COLO829 (cell line): ENCODE data around the gene ACACB.

ENCODE experiments used
- DNase-seq: peaks from one replicate; pipeline ENCODE4 v3.0.0; 2012; ENCODE audit warnings: low spot score

The ACACB gene

DNA sequence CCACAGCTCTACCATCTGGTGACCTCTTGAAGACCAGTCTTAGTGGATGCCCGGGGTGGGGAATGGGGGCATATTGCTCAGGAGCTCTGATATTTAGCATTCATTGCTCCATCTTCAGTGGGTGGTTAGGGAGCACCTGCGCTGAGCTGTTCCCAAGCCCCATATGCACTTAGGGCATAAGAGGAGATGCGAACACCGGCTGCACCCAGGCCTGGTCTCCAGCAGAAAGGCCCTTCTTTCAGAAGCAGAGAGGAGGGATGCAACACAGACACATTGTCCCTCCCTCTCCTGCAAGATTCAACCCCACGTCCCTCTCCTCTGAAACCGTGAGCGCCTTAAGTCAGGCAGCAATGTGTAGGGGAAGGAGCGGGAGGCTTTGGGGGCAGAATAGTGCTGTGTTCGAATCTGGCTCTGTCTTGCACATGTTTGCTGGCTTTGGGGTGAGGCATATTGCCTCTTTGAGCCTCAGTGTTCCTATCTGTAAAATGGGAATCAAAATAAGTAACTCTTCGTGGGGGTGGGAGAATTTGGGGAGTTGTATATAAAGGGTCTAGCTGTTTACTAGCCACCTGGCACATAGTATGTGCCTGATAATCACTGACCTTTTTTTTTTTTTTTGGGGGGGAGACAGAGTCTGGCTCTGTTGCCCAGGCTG is 105.0 kb downstream of the ACACB start:
- no peak for DNase-seq

DNA sequence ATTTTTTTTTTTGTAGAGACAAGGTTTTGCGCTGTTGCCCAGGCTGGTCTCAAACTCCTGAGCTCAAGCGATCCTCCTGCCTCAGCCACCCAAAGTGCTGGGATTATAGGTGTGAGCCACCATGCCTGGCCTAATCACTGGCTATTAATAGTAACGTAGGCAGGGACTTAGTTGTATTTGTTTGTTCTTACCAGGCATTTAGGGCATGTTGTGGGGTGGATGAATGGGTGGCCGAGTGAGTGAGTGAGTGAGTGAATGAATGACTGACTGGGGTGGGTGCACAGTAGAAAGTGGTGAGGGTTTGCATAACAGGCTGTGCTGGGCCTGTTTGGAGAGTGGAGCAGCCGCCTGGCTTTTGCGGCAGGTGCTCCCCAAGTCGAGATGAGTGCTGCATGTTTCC is 105.7 kb downstream of the ACACB start:
- no peak for DNase-seq

DNA sequence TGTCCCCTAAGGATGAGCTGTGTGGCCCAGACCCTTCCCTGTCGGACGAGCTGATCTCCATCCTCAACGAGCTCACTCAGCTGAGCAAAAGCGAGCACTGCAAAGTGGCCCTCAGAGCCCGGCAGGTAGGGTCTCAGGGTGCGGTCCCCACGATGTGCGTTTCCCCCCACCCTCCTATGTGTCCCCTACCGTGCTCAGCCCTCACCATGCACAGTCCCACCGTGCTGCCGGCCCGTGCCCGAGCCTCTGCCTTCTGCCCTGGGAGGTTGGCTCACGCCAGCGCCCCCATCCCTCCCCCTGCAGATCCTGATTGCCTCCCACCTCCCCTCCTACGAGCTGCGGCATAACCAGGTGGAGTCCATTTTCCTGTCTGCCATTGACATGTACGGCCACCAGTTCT is 106.1 kb downstream of the ACACB start:
- no peak for DNase-seq

DNA sequence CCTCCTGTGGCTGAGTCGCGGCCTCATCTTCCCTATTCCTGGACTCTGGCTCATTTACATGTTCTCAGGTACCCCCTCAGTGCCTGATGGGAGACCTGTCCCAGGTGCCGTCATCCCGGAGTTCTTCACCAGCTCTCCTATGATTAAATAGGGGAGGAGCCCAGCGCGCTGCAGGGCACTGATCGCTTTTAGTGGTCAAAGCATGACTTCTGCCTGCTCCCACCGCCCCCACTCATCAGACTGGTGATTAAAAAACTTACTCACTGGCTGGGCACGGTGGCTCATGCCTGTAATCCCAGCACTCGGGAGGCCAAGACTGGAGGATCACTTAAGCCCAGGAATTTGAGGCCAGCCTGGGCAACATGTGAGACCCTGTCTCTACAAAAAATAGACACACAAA is 106.8 kb downstream of the ACACB start:
- DNase-seq, result no peak

DNA sequence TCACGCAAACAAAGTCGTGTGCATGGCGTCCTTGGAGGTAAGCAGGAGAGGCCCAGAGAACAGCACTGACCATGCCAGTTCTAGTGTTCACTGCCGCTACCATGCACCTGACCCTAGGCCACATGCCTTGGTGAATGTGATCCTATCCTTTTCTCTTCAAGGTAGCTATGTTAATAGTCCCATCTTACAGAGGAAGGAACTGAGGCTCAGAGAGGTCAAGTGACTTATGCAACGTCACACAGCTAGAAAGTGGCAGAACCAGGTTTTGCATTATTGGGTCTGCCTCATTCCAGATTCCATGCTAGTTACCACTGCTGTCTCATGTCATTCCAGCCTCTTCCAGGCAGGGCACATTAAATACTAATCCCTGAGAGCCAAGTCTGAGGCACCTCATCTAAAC is 107.5 kb downstream of the ACACB start:
- no peak for DNase-seq

DNA sequence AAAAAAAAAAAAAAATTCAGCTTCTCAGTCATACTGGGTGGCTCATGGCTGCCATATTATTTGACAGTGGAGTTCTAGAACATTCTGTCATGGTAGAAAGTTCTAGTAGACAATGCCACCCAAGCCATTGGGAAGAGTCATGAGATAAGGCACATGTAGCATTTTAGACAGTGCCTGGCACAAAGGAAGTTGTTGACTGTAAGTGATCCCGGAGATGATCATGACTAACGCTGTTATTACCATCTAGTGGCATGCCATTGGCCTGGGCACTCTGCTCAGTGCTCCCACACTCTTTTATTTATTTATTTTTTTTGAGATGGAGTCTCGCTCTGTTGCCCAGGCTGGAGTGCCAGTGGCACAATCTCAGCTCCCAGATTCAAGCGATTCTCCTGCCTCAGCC is 112.3 kb downstream of the ACACB start:
- DNase-seq, result no peak

DNA sequence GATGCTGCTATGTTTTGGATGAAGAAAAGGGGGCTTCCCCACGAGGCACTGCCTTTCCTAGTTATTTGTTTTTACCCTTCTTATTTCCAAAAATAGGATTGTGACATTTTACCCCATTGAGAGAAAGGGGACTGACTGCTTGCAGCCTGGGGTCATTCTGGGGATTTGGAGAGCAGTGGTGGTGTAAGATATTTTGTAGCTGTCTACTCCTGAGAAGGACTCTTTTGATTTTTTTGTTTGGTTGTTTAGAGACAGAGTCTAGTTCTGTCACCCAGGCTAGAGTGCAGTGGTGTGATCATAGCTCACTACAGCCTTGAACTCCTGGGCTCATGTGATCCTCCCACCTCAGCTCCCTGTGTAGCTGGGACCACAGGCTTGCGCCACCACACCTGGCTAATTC is 113.8 kb downstream of the ACACB start:
- DNase-seq, result no peak

DNA sequence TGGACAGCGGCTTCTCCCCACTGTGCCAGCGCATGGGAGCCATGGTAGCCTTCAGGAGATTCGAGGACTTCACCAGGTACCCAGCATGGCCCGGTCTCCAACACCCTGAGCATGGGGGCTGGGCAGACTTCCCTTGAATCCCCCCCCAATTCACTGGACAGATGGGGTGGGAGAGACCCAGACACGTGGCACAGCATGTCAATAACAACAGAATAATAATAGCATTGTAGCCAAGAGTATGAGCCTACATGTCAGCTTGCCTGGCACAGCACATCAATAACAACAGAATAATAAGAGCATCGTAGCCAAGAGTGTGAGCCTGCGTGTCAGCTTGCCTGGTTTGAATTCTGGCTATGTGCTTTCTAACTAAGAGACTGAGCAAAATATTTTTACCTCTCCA is 116.3 kb downstream of the ACACB start:
- DNase-seq, result no peak

DNA sequence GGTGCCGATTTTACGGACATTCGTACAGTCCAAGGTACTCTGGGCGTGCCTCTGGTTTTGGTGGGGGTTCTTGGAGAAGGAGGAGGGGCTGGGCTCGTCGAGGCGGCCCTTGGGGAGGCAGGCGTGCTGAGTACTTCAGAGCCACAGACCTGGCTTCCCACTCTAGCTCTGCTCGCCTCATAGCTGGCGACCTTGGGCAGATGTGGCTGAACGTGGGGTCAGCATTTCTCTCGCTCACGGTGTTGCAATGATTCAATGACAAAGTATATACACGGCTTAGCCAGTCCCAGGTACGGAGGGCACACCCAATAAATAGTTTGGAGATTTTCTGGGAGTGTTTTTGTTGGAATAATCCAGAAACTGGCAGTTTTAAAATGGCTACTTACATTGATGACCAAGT is 117.6 kb downstream of the ACACB start:
- no peak for DNase-seq

DNA sequence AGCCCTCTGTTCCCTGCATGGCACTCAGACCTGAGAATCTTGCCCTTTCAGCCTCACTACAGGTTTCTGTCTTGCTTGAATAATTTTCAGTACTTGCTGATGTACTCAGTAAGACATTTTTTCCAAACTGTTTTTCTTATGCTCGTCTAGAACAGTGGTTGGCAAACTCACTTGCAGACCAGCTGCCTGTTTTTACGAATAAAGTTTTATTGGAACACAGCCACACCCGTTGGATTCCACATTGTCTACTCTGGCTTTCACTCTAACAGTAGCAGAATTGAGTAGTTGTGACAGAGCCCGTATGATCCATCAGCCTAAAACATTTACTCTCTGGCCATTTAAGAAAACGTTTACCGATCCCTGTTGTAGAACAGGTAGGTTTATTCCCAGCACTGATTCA is 119.9 kb downstream of the ACACB start:
- no peak for DNase-seq

DNA sequence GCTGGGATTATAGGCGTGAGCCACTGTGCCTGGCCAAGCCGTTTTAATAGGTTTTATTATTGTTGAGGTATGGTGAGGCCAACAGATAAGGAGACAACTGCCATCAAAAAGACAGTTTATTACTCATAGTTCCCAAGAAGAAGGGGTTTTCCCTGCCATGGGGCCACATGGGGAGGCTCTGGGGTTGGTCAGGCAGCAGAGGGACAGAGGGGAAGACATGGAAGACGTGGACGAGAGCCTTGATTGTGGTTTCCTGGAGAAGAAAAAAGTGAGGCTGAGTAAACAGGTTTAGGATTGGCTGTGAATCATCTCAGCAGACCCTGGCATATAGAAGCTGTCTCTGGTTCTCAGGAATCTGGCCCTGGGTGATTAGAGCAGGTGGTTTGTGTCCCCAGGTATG is 122.8 kb downstream of the ACACB start:
- no peak for DNase-seq

DNA sequence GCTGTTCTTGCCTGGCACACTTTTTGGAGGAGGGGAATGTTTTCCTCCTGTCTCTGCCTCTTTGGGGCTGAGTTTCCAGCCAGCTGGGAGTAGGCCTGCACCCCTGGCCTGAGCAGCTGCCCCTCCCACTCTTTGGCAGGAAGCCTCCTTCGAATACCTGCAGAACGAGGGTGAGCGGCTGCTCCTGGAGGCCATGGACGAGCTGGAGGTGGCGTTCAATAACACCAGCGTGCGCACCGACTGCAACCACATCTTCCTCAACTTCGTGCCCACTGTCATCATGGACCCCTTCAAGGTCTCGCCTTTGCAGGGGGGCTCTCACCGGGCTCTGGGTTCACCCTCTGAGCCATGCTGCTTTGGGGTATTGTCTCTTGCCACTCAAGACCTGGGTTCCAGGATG is 123.3 kb downstream of the ACACB start:
- DNase-seq, result no peak

DNA sequence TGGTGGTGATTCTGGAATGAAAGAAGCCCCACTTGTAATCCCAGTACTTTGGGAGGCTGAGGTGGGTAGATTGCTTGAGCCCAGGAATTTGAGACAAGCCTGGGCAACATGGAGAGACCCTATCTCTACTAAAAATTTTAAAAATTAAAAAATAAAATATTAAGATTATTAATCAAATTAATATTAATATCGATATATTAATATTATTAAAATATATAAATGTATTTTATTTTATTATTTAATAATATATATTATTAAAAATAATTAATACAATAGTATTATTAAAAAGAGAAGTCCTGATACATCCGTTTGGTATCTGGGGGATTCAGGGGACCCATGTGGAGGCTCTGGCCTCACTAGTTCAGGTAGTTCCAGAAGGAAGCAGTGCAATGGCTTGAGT is 124.0 kb downstream of the ACACB start:
- DNase-seq, result no peak

DNA sequence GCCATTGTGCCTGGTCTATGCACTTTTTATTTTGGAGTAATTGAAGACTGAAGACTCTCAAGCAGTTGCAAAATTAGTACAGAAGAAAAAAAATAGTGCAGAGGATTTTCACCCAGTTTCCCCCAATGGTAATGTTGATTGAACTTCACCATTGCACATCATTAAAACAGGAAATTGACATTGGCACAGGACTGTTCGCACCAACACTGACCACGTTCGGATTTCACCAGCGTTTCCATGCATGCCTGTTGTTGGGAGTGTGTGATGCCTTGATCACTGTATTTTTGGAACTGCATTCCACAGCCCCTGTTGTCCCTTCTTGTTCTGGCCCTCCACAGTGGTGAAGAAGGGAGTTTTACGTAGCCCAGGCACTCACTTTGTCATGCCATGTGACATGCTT is 125.5 kb downstream of the ACACB start:
- DNase-seq, result no peak

DNA sequence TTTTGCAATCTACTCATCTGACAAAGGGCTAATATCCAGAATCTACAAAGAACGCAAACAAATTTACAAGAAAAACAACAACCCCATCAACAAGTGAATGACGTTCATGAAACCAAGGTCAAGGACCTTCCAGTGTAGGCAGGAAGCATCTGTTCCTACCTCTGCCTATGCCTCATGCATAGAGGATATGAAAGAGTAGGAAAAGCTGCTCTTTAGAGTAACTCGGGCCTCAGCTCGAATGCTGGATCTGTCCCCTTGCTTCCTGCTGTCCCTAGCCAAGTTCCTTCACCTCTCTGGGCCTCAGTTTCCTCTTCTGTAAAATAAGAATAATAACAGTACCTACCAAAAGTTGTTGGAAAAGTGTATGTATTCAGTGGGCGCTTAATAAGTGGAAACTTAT is 127.7 kb downstream of the ACACB start:
- DNase-seq, result no peak

DNA sequence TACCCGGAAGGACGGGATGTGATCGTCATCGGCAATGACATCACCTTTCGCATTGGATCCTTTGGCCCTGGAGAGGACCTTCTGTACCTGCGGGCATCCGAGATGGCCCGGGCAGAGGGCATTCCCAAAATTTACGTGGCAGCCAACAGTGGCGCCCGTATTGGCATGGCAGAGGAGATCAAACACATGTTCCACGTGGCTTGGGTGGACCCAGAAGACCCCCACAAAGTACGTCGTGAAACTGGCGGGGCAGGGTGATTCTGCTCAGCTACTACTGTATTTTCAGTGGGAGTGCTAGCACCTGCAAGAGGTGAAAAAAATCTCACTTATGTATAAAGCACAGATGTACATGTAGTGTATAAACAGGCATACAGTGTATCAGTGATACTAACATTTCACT is 129.8 kb downstream of the ACACB start:
- no peak for DNase-seq

DNA sequence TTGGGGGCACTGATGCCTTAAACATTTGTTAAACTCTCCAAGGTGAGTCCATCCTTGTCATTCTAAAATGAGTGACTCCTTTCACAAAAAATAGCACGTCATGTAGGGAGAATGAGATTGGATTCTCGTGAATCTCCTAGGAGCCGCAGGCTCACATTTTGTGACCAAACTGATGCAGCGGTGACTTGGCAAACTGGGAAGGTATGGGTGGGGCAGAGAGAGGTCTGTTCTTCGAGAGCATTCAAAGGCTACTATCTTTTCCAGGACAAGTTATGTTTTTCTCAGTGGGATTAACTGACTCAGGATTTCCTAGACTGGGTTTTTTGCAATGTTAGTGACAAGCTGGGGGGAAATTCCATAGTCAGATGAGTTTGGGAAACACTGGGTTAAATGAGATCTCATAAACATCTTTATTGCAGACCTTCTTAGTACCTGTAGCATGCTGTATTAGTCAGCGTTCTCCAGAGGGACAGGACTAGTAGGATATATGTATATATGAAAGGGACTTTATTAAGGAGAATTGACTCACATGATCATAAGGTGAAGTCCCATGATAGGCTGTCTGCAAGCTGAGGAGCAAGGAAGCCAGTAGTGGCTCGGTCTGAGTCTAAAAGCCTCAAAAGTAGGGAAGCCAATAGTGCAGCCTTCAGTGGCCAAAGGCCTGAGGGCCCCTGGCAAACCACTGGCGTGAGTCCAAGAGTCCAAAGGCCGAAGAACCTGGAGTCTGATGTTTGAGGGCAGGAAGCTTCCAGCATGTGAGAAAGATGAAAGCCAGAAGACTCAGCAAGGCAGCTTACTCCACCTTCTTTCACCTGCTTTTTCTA is 131.7 kb downstream of the ACACB start:
- no peak for DNase-seq

DNA sequence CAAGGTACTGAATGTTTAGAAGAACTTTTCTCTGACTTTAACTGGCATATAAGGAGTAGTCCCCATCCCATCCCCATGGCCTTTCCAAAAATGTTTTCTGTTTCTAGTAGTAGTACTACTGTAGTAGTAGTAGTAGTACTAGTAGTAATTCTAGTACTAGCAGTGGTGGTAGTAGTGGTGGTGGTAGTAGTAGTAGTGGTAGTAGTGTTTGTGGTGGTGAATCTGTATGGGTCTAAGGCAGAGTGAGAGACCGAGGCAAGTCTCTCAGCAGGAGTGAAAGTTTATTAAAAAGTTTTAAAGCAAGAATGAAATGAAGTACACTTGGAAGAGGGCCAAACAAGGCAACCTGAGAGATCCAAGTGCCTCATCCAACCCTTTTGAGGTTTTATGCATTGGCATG is 134.1 kb downstream of the ACACB start:
- DNase-seq, result no peak

DNA sequence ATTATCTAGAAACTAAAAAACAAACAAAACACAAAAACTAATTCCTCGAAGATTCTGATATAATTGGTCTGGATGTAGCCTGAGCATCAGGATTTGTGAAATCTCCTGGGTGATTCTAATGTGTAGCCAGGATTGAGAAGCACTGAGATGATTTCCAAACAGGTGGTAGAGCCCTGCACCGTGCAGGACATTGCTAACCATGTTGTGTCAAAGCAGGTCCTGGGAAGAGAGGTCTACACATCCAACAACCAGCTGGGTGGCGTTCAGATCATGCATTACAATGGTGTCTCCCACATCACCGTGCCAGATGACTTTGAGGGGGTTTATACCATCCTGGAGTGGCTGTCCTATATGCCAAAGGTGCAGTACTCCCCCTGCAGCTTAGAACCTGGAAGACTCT is 136.4 kb downstream of the ACACB start:
- DNase-seq, result no peak

DNA sequence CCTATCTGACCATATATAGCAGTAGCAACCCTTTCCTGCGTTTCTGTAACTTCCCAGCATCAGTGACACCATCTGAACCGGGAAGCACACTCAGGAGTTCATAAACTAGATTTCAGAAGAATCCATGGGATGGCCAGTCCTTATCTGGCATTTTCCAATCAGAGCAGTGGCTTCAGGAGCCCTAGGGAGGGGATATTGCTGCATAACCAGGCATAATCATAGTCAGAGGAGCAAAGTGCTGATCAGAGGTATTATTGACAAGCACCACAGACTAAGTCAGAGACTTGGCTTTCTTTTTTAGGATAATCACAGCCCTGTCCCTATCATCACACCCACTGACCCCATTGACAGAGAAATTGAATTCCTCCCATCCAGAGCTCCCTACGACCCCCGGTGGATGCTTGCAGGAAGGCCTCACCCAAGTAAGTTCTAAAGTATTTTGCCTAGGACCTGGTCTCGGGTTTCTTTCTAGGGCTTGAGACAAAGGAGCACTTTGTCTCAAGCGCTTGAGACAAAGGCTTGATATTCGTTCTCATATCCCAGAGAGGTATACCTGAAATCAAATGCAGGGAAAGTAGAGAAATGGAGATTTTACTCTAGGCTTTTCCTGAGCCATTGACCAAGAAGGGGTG is 137.6 kb downstream of the ACACB start:
- no peak for DNase-seq

DNA sequence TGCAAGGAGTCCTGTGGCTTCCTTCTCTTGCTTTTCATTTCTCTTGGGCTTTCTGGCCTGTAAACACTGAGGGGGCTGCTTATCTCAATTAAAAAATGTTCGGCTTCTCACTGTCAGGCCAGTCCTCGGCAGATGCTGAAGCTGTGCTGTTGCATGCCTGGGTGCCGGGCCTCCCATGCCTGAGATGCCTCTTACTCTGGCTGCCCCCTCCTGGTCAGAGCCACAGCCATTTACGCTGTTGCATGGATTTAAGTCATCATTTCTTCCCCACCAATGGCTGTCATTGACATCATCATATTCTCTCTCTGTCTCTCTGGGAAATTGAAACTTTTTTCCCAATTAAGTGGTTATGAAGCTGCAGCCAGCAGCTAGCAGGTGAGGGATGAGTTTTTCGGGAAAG is 139.0 kb downstream of the ACACB start:
- no peak for DNase-seq

DNA sequence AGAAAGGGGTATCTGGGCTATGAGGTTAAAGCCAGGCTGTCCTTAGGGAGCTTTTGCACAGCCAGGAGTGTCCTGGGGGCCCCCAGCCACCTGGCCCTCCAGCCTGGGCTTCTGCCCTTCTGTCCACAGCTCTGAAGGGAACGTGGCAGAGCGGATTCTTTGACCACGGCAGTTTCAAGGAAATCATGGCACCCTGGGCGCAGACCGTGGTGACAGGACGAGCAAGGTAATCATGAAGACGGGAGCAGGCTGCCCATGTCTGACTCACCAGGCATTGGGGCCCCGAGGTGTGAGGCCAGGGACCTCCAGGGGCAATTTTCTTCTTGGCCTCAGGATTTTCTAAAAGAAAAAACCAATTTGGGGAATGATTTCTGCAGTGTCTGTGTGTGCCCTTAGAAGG is 139.6 kb downstream of the ACACB start:
- no peak for DNase-seq

DNA sequence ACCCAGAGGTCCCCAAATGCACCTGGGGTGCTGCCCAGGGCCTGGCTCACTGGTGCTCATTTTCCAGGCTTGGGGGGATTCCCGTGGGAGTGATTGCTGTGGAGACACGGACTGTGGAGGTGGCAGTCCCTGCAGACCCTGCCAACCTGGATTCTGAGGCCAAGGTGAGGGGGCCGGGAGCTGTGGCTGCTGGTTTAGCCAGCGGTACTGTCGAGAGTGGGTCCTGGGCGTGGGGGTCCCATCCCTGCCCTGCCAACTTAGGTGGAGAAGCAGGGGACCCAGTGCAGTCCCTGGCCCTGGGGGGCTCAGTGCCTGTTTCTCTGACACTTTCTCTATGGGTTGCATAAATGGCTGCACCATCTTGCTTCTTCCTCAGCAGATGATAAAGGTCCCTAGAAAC is 141.8 kb downstream of the ACACB start:
- DNase-seq, result no peak
